ENCODE measurements around the gene C9orf153. TPM values are rescaled to one million over a fixed set of nuclear protein-coding genes. Genes with fewer than 3 reads are reported as not detected.

C9orf153 gene
- total and polyA plus RNA-seq, 2 of the 8 experiments (the other 6 are each of a cell fraction or from before 2014, with no cell fraction given) = not detected

DNA sequence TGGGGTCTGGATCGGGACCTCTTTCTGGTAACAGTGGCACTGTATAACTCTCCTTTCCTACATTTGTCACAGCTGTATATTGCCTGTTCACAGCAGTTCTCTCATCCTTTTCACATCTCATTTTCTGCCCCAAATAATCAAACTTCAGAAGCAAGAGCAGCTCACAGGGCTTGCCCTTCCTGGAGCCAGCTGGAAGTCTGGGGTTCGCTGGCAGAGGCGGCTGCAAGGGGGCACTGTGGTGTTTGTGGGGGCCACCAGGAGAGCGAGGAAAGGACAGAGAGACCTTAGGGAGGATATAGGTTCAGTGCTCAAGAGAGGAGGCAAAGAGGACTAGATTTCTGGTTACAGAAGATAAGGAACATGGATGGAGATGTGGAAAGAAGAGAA is 75.3 kb downstream of the C9orf153 start:
- Histone ChIP-seq H2BK5ac (ENCODE audit: low read depth, low read length) (no peak overlapping the region), H3K27ac (ENCODE audit: low read depth, low read length) (no peak overlapping the region), H4K20me1 (replicated peaks in 1 of 2; ENCODE audit: control insufficient read depth in 1 of 2, insufficient read depth in 2 of 2, low read length in 2 of 2) (no peaks in the 10 kb centered on the region), H3K56ac (replicated peaks; ENCODE audit: insufficient read length, low read depth, low read length) (no peak overlapping the region), H3K9me3 (ENCODE audit: insufficient read depth in 2 of 2, low read depth in 1 of 2, low read length in 1 of 2) (no peaks in the 10 kb centered on the region; a peak in 1 of 4 replicates), H3K9ac (replicated peaks in 1 of 4; ENCODE audit: extremely low read depth in 1 of 4, low read depth in 3 of 4, low read length in 3 of 4) (no peak overlapping the region), H4K8ac (ENCODE audit: extremely low read depth, insufficient read depth, low read length) (no peak overlapping the region), H3K4ac (replicated peaks; ENCODE audit: insufficient read length, low read depth, low read length) (no peak overlapping the region), H3K14ac (ENCODE audit: insufficient read length) (no peak overlapping the region), H3K4me1 (replicated peaks in 1 of 4; ENCODE audit: control insufficient read depth in 3 of 4, insufficient read depth in 4 of 4, low read length in 3 of 4) (peaks cover 5 to 17% (median 8%) of the 10 kb centered on the region in 4 experiments; a peak in 4 of 7 replicates), H3K4me3 (ENCODE audit: extremely low read depth in 1 of 4, insufficient read depth in 2 of 4, low read depth in 3 of 4, low read length in 4 of 4) (no peak overlapping the region), H3K23ac (ENCODE audit: insufficient read length) (no peak overlapping the region), H4K91ac (replicated peaks; ENCODE audit: insufficient read length, low read length) (no peak overlapping the region), H3K36me3 (ENCODE audit: control insufficient read depth in 2 of 4, insufficient read depth in 4 of 4, low read length in 3 of 4) (no peaks in the 10 kb centered on the region), H2BK12ac (ENCODE audit: low read depth, low read length) (no peak overlapping the region), H3K18ac (ENCODE audit: extremely low read depth, low read length) (no peak overlapping the region), H2BK20ac (ENCODE audit: low read length) (no peak overlapping the region), H2BK120ac (replicated peaks; ENCODE audit: low read depth, low read length) (no peak overlapping the region), H3K79me2 (ENCODE audit: control insufficient read depth in 1 of 2, insufficient read depth in 2 of 2, low read length in 2 of 2) (no peaks in the 10 kb centered on the region), H2AFZ (ENCODE audit: low read length) (no peak overlapping the region), H3K23me2 (ENCODE audit: low read depth, low read length) (no peaks in the 10 kb centered on the region), H3K27me3 (replicated peaks in 1 of 4; ENCODE audit: control insufficient read depth in 3 of 4, extremely low read depth in 1 of 4, insufficient read depth in 3 of 4, low read length in 3 of 4) (no peaks in the 10 kb centered on the region; a peak in 1 of 7 replicates), H4K5ac (ENCODE audit: insufficient read length, low read depth, low read length) (no peak overlapping the region), H3K79me1 (ENCODE audit: low read depth, low read length) (no peaks in the 10 kb centered on the region; the same call in 1 of the 2 replicates), H3K4me2 (ENCODE audit: insufficient read depth in 1 of 2, low read depth in 2 of 2, low read length in 2 of 2) (no peak overlapping the region), H2BK15ac (ENCODE audit: low read length) (no peak overlapping the region), H2AK5ac (ENCODE audit: low read depth, low read length) (no peak overlapping the region)
- DNase-seq (ENCODE audit: low read depth in 1 of 2, low spot score in 2 of 2) (no peak), FAIRE-seq (no peak)
- ChIA-PET CTCF (ENCODE audit: partially characterized antibody) (no interaction called here), POLR2A (ENCODE audit: partially characterized antibody) (no interaction called here)
- 86% methylated on average over 4 of the region's 4 CpGs; no CpG with 5 or more reads in 1 of the 2 experiments for WGBS, 2 experiments (ENCODE audit: extremely low coverage in 1 of 2, insufficient coverage in 1 of 2, insufficient read length in 1 of 2, insufficient replicate concordance in 2 of 2, low coverage in 1 of 2, low lambda C conversion rate in 2 of 2, missing lambda C conversion rate in 1 of 2)
- TF ChIP-seq RXRA (IDR thresholded peaks at IDR 0.05; ENCODE audit: insufficient read depth, low read depth, low read length) = no peak
- TF ChIP-seq, protein P1, sequence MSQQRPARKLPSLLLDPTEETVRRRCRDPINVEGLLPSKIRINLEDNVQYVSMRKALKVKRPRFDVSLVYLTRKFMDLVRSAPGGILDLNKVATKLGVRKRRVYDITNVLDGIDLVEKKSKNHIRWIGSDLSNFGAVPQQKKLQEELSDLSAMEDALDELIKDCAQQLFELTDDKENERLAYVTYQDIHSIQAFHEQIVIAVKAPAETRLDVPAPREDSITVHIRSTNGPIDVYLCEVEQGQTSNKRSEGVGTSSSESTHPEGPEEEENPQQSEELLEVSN (IDR thresholded peaks at IDR 0.05) = no peak
- TF ChIP-seq HDAC6 (IDR thresholded peaks at IDR 0.05; ENCODE audit: low read depth, low read length) = no peak
- no peak for TF ChIP-seq CHD1 (IDR thresholded peaks at IDR 0.05; ENCODE audit: low read depth, low read length)
- no peak for TF ChIP-seq BCL11A (IDR thresholded peaks at IDR 0.05; ENCODE audit: low read depth in 2 of 2, low read length in 2 of 2)
- TF ChIP-seq RBBP5 (IDR thresholded peaks at IDR 0.05; ENCODE audit: borderline replicate concordance, low read depth, low read length) = no peak
- TF ChIP-seq SP1 (IDR thresholded peaks at IDR 0.05; ENCODE audit: low read depth, low read length) = no peak
- no peak for TF ChIP-seq BRCA1 (IDR thresholded peaks at IDR 0.05; ENCODE audit: low read depth, low read length)
- no peak for TF ChIP-seq GTF2F1 (IDR thresholded peaks at IDR 0.05; ENCODE audit: borderline replicate concordance, low read depth, low read length)
- no peak for TF ChIP-seq JUND (IDR thresholded peaks at IDR 0.05; ENCODE audit: low read length)
- TF ChIP-seq KDM4A (IDR thresholded peaks at IDR 0.05; ENCODE audit: low read depth, low read length, severe bottlenecking) = no peak
- no peak for TF ChIP-seq NRF1 (IDR thresholded peaks at IDR 0.05; ENCODE audit: low read depth, low read length)
- TF ChIP-seq YY1 (IDR thresholded peaks at IDR 0.05; ENCODE audit: low read depth, low read length) = no peak

Data from H1 (cell line).